Measurements from ENCODE around the gene DHX16. TPM values are rescaled to one million over a fixed set of nuclear protein-coding genes. Genes with fewer than 3 reads are reported as not detected.

DHX16 gene
- total and polyA plus RNA-seq, 2 of the 8 experiments (the other 6 are each of a cell fraction or from before 2014, with no cell fraction given): 27.4 to 44.4 TPM

DNA sequence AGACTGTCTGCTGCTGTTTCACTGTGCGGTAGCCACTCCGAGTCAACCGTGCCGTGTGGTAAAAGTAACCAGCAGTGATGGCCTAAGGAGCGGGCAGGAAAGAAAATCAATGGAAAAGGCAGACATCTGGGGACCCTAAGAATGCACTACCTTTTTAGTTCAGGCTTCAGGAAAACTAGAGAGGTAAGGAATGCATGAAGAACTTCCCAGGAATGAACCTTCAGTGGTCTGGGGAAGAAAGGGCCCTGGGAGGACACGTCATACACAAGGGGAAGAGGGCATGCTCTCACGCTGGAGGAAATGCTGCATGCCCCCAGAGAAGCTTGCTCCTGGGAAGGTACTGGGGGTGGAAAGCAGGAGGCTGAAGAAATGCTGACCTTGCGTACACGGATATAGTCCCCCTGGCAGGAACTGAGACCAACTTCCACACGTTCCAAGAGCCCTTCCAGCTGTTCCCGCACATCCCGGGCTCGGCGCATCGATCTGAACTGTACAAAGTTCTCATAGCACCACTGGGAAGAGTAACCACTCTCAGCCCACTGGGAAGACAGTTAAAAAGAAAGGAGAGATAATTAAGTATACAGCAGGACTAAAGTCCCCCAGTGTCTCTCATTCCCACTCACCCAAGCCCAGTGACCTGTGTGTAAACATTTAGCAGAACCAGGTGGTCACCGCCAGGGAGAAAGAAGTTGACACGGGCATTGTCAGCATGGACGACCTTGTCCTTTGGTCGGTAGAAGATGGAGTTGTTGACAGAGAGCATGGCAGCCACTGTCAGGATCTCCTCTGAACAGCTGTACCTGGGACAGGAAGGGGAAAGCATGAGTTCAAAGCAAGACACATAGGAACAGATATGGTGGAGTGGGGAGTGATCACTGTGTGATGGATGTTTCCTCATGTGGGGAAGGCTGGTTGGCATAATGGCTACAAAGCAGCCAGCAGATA, 17.7 kb downstream of the DHX16 start:
- Histone ChIP-seq H3K27ac (ENCODE audit: low read depth, low read length) (no peak overlapping the region), H2BK120ac (replicated peaks; ENCODE audit: low read depth, low read length) (no peak overlapping the region), H3K79me1 (ENCODE audit: low read depth, low read length) (no peaks in the 10 kb centered on the region), H3K56ac (replicated peaks; ENCODE audit: insufficient read length, low read depth, low read length) (no peak overlapping the region), H4K5ac (ENCODE audit: insufficient read length, low read depth, low read length) (no peak overlapping the region), H2AK5ac (ENCODE audit: low read depth, low read length) (no peak overlapping the region), H3K9me3 (ENCODE audit: insufficient read depth in 2 of 2, low read depth in 1 of 2, low read length in 1 of 2) (no peaks in the 10 kb centered on the region), H3K23me2 (ENCODE audit: low read depth, low read length) (no peaks in the 10 kb centered on the region), H3K4me3 (ENCODE audit: extremely low read depth in 1 of 4, insufficient read depth in 2 of 4, low read depth in 3 of 4, low read length in 4 of 4) (no peak overlapping the region), H3K18ac (ENCODE audit: extremely low read depth, low read length) (no peak overlapping the region), H2BK12ac (ENCODE audit: low read depth, low read length) (no peak overlapping the region), H2BK20ac (ENCODE audit: low read length) (no peak overlapping the region), H3K27me3 (replicated peaks in 1 of 4; ENCODE audit: control insufficient read depth in 3 of 4, extremely low read depth in 1 of 4, insufficient read depth in 3 of 4, low read length in 3 of 4) (no peaks in the 10 kb centered on the region), H3K79me2 (ENCODE audit: control insufficient read depth in 1 of 2, insufficient read depth in 2 of 2, low read length in 2 of 2) (no peaks in the 10 kb centered on the region), H3K4me1 (replicated peaks in 1 of 4; ENCODE audit: control insufficient read depth in 3 of 4, insufficient read depth in 4 of 4, low read length in 3 of 4) (no peaks in the 10 kb centered on the region), H3K14ac (ENCODE audit: insufficient read length) (no peak overlapping the region), H2BK5ac (ENCODE audit: low read depth, low read length) (no peak overlapping the region), H4K20me1 (replicated peaks in 1 of 2; ENCODE audit: control insufficient read depth in 1 of 2, insufficient read depth in 2 of 2, low read length in 2 of 2) (peaks cover 3 to 6% of the 10 kb centered on the region in 2 experiments), H4K8ac (ENCODE audit: extremely low read depth, insufficient read depth, low read length) (no peak overlapping the region; the same call in 1 of the 2 replicates), H3K9ac (replicated peaks in 1 of 4; ENCODE audit: extremely low read depth in 1 of 4, low read depth in 3 of 4, low read length in 3 of 4) (no peak overlapping the region), H4K91ac (replicated peaks; ENCODE audit: insufficient read length, low read length) (no peak overlapping the region), H3K36me3 (ENCODE audit: control insufficient read depth in 2 of 4, insufficient read depth in 4 of 4, low read length in 3 of 4) (peaks cover 15 to 73% (median 60%) of the 10 kb centered on the region in 4 experiments), H2AFZ (ENCODE audit: low read length) (no peak overlapping the region), H2BK15ac (ENCODE audit: low read length) (no peak overlapping the region), H3K4me2 (ENCODE audit: insufficient read depth in 1 of 2, low read depth in 2 of 2, low read length in 2 of 2) (no peak overlapping the region), H3K4ac (replicated peaks; ENCODE audit: insufficient read length, low read depth, low read length) (no peak overlapping the region), H3K23ac (ENCODE audit: insufficient read length) (no peak overlapping the region)
- 94% methylated on average over 19 of the region's 19 CpGs; no CpG with 5 or more reads in 1 of the 2 experiments for WGBS, 2 experiments (ENCODE audit: extremely low coverage in 1 of 2, insufficient coverage in 1 of 2, insufficient read length in 1 of 2, insufficient replicate concordance in 2 of 2, low coverage in 1 of 2, low lambda C conversion rate in 2 of 2, missing lambda C conversion rate in 1 of 2)
- FAIRE-seq: no peak
- ChIA-PET CTCF (ENCODE audit: partially characterized antibody) (interaction anchor here (0.9 to 2.0 kb wide), 4 partner anchors 10 to 15 kb away, joined by 3 to 10 read pairs (median 5); no protein-coding TSS in a partner anchor), POLR2A (ENCODE audit: partially characterized antibody) (interaction anchor here (1.2 to 8.1 kb wide), 7 partner anchors 9 to 65 kb away, joined by 3 to 50 read pairs (median 4); partner anchors contain the start of genes DHX16, MDC1 and TUBB)
- no peak for DNase-seq (ENCODE audit: low read depth in 1 of 2, low spot score in 2 of 2)
- TF ChIP-seq TAF7 (optimal IDR thresholded peaks at IDR 0.05; ENCODE audit: borderline replicate concordance, low read depth, low read length) (no peak), PHF8 (conservative IDR thresholded peaks at IDR 0.05; ENCODE audit: low read depth, low read length) (no peak), TBP (IDR thresholded peaks at IDR 0.05; ENCODE audit: low read depth, low read length) (no peak), CBX5 (IDR thresholded peaks at IDR 0.05; ENCODE audit: low read depth, low read length) (no peak), RAD21 (IDR thresholded peaks at IDR 0.05 in 1 of 2, conservative IDR thresholded peaks at IDR 0.05 in 1 of 2; ENCODE audit: low read depth in 2 of 2, low read length in 2 of 2) (no peak), CHD1 (IDR thresholded peaks at IDR 0.05; ENCODE audit: low read depth, low read length) (no peak), CHD2 (IDR thresholded peaks at IDR 0.05; ENCODE audit: low read length) (no peak), JUN (IDR thresholded peaks at IDR 0.05; ENCODE audit: low read depth, low read length) (no peak)
- TF ChIP-seq, protein P1, sequence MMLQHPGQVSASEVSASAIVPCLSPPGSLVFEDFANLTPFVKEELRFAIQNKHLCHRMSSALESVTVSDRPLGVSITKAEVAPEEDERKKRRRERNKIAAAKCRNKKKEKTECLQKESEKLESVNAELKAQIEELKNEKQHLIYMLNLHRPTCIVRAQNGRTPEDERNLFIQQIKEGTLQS (IDR thresholded peaks at IDR 0.05; ENCODE audit: insufficient read depth, low read depth, low read length): no peak
- TF ChIP-seq, protein P2, sequence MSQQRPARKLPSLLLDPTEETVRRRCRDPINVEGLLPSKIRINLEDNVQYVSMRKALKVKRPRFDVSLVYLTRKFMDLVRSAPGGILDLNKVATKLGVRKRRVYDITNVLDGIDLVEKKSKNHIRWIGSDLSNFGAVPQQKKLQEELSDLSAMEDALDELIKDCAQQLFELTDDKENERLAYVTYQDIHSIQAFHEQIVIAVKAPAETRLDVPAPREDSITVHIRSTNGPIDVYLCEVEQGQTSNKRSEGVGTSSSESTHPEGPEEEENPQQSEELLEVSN (IDR thresholded peaks at IDR 0.05): no peak

Measured in H1 (cell line).